GM12878 (cell line): Measurements from ENCODE around the gene KCND3. TPM values are rescaled to one million over a fixed set of nuclear protein-coding genes. Genes with fewer than 3 reads are reported as not detected.

ENCODE experiments used
- ATAC-seq: fragments of 200-7000 bp; cut with Tn5 transposase; 3 replicates; pipeline ENCODE4 v1.9.1; 2020; ENCODE audit warnings: mild to moderate bottlenecking, moderate library complexity
- BruUV-seq: library from RNA; stranded (reverse); fragments of 400-500 nt; replicated peaks from 2 replicates; lab custom pipeline; 2021; lab: Mats Ljungman, UMichigan
- CTCF ChIA-PET: fragments of 300-600 bp; sonication (Branson Sonifier 250); formaldehyde crosslinking; extraction: SDS; loops from one replicate; lab custom pipeline; 2021; ENCODE audit warnings: inconsistent platforms; lab: Yijun Ruan, JAX
- POLR2A ChIA-PET: fragments of 350-600 bp; formaldehyde crosslinking; extraction: SDS; loops from one replicate; lab custom pipeline; 2021; ENCODE audit warnings: inconsistent platforms; lab: Charles Lee
- RAD21 ChIA-PET: fragments of 300-600 bp; sonication (Branson Sonifier 250); formaldehyde crosslinking; loops from one replicate; lab custom pipeline; 2023; ENCODE audit warnings: antibody characterized with exemption; ENCODE audit not compliant: unreplicated experiment; lab: Charles Lee
- SMC1A ChIA-PET: fragments of 300-600 bp; sonication (Branson Sonifier 250); formaldehyde crosslinking; loops from one replicate; lab custom pipeline; 2023; ENCODE audit not compliant: unreplicated experiment, uncharacterized antibody; lab: Charles Lee
- DNase-seq: peaks from one replicate; pipeline ENCODE4 v3.0.0-alpha.2; 2011; ENCODE audit warnings: low read depth, low spot score
- FAIRE-seq: peaks from 3 replicates; lab custom pipeline; 2011; peaks lifted over from hg19 to GRCh38; lab: Jason Lieb, UNC
- H2AFZ ChIP-seq: 2 replicates; pipeline ENCODE4 v1.6.0; 2011; ENCODE audit warnings: low read depth, low read length, control low read depth; ENCODE audit not compliant: control insufficient read depth
- H3K27ac ChIP-seq: 2 replicates; pipeline ENCODE4 v1.5.1; 2011; ENCODE audit warnings: control low read depth; ENCODE audit not compliant: control insufficient read depth, insufficient read depth
- H3K27me3 ChIP-seq, 2 experiments: replicated peaks in 1 of 2; 2 replicates each; pipeline versions ENCODE4 v1.6.0 to v1.6.1; 2011; ENCODE audit warnings: low read length in 1 of 2; ENCODE audit not compliant: control insufficient read depth in 2 of 2, insufficient read depth in 2 of 2
- H3K36me3 ChIP-seq, 2 experiments: 2 replicates each; pipeline ENCODE4 v1.5.1; 2011; ENCODE audit warnings: low read length in 1 of 2; ENCODE audit not compliant: control insufficient read depth in 2 of 2, insufficient read depth in 2 of 2
- H3K4me1 ChIP-seq: 2 replicates; pipeline ENCODE4 v1.6.1; 2011; ENCODE audit warnings: mild to moderate bottlenecking, low read length, moderate library complexity, mixed read lengths; ENCODE audit not compliant: control insufficient read depth, insufficient read depth
- H3K4me2 ChIP-seq: 2 replicates; pipeline ENCODE4 v1.6.0; 2011; ENCODE audit warnings: control low read depth; ENCODE audit not compliant: control insufficient read depth, insufficient read depth
- H3K4me3 ChIP-seq: fragments of 200-600 bp; sonication (generic); 2 replicates; pipeline ENCODE4 v1.5.1; 2016
- H3K79me2 ChIP-seq: 2 replicates; pipeline ENCODE4 v1.6.0; 2011; ENCODE audit warnings: low read length; ENCODE audit not compliant: control insufficient read depth, insufficient read depth
- H3K9ac ChIP-seq: 2 replicates; pipeline ENCODE4 v1.8.0; 2011; ENCODE audit warnings: low read length, control low read depth, mixed read lengths; ENCODE audit not compliant: control insufficient read depth, insufficient read depth
- H3K9me3 ChIP-seq: replicated peaks from 3 replicates; pipeline ENCODE4 v1.5.1; 2011; ENCODE audit warnings: mild to moderate bottlenecking, low read length; ENCODE audit not compliant: control insufficient read depth, insufficient read depth
- H4K20me1 ChIP-seq: 2 replicates; pipeline ENCODE4 v1.6.0; 2011; ENCODE audit not compliant: control insufficient read depth, insufficient read depth
- BHLHE40 ChIP-seq, 2 experiments: fragments of 450-650 bp in 1 of 2; IDR thresholded peaks; 2 replicates each; pipeline ENCODE4 v1.6.1; 2011 to 2017; ENCODE audit warnings: low read depth in 2 of 2, borderline replicate concordance in 1 of 2, improper control_type of control experiment in 1 of 2, low read length in 1 of 2, mild to moderate bottlenecking in 1 of 2
- CHD4 ChIP-seq: fragments of 200-600 bp; sonication (generic); IDR thresholded peaks from 2 replicates; pipeline ENCODE4 v1.6.1; 2016; ENCODE audit warnings: mild to moderate bottlenecking
- E4F1 ChIP-seq: fragments of 450-650 bp; IDR thresholded peaks from 2 replicates; pipeline ENCODE4 v1.6.1; 2018; ENCODE audit warnings: borderline replicate concordance, mild to moderate bottlenecking; ENCODE audit not compliant: partially characterized antibody
- ELK1 ChIP-seq: IDR thresholded peaks from 2 replicates; pipeline ENCODE4 v1.6.1; 2012; ENCODE audit warnings: low read depth, low read length, improper control_type of control experiment
- GABPA ChIP-seq: IDR thresholded peaks from 2 replicates; pipeline ENCODE4 v1.6.1; 2014; ENCODE audit warnings: antibody characterized with exemption, low read depth, mild to moderate bottlenecking, inconsistent platforms
- HCFC1 ChIP-seq: fragments of 150-350 bp; IDR thresholded peaks from 2 replicates; pipeline ENCODE4 v1.6.1; 2014; ENCODE audit warnings: low read length
- JUNB ChIP-seq: IDR thresholded peaks from 2 replicates; pipeline ENCODE4 v1.6.1; 2016; ENCODE audit warnings: antibody characterized with exemption, mild to moderate bottlenecking
- KLF5 ChIP-seq: fragments of 450-650 bp; IDR thresholded peaks from 2 replicates; pipeline ENCODE4 v1.6.1; 2014; ENCODE audit warnings: mild to moderate bottlenecking; ENCODE audit not compliant: partially characterized antibody
- MYC ChIP-seq: IDR thresholded peaks from 2 replicates; pipeline ENCODE4 v1.6.1; 2011; ENCODE audit warnings: mild to moderate bottlenecking, low read length, moderate library complexity, inconsistent platforms; ENCODE audit not compliant: insufficient read depth, insufficient replicate concordance, insufficient read length, severe bottlenecking
- NFXL1 ChIP-seq: fragments of 450-650 bp; IDR thresholded peaks from 2 replicates; pipeline ENCODE4 v1.6.1; 2017; ENCODE audit warnings: antibody characterized with exemption, mild to moderate bottlenecking, borderline replicate concordance
- RBBP5 ChIP-seq: fragments of 200-600 bp; sonication (generic); conservative IDR thresholded peaks from 2 replicates; pipeline ENCODE4 v1.6.1; 2016
- STAT3 ChIP-seq: IDR thresholded peaks from 2 replicates; pipeline ENCODE4 v1.6.1; 2011; ENCODE audit warnings: low read depth, low read length, improper control_type of control experiment
- TCF12 ChIP-seq: IDR thresholded peaks from 2 replicates; pipeline ENCODE4 v1.6.1; 2011; ENCODE audit warnings: low read depth, mild to moderate bottlenecking, low read length
- ZNF687 ChIP-seq: fragments of 450-650 bp; IDR thresholded peaks from 2 replicates; pipeline ENCODE4 v1.6.1; 2017; ENCODE audit warnings: mild to moderate bottlenecking, moderate library complexity
- ZZZ3 ChIP-seq: IDR thresholded peaks from 2 replicates; pipeline ENCODE4 v1.6.1; 2011; ENCODE audit warnings: low read depth; ENCODE audit not compliant: control insufficient read depth, insufficient read length
- WGBS: methylation state at CpG from one replicate; pipeline ENCODE4 v1.1.6; 2016; ENCODE audit warnings: low lambda C conversion rate; ENCODE audit not compliant: insufficient replicate concordance, insufficient coverage; ENCODE audit errors: missing lambda C conversion rate; 5-methylcytosine and 5-hydroxymethylcytosine counted together
- in situ Hi-C: fragments of 300-500 bp; cut with MboI; formaldehyde crosslinking; loops from 9 replicates; pipeline ENCODE4 v1.14.3; 2018; ENCODE audit warnings: mixed read lengths
- intact Hi-C: fragments of 100-400 bp; cut with micrococcal nuclease; formaldehyde crosslinking; loops from one replicate; pipeline ENCODE4 v1.14.2; 2022; ENCODE audit not compliant: unreplicated experiment
- polyA plus RNA-seq, 11 experiments: library from polyadenylated mRNA; depleted of rRNA in 4 of 11; unstranded in 6 of 11; stranded (reverse) in 5 of 11; fragments of >200 nt; fragmentation: Nextera tagmentation in 4 of 11; fragmentation: Illumina TruSeq in 1 of 11; extraction: Ambion mirVana in 4 of 11; extraction: Trizol in 1 of 11; gene quantifications; 1 replicate in 1 of 11; 2 replicates in 10 of 11; pipeline versions ENCODE4 v1.2.1 to v1.2.3, GENCODE V29; 2011 to 2016; ENCODE audit warnings: inconsistent platforms in 2 of 11, missing spikeins in 2 of 11, low read depth in 1 of 11
- total RNA-seq, 4 experiments: library from RNA; depleted of rRNA in 3 of 4; stranded (reverse); fragments of >200 nt in 3 of 4; fragmentation: Illumina TruSeq in 1 of 4; extraction: Trizol in 1 of 4; gene quantifications; 2 replicates each; pipeline versions ENCODE4 v1.2.1 to v1.2.3, GENCODE V29; 2013 to 2021

The KCND3 gene
- total and polyA plus RNA-seq, 10 of the 15 experiments (the other 5 are each of a cell fraction or from before 2014, with no cell fraction given) = 0.02 TPM; not detected in 9

GRCh38 chr1:112000048-112000447, 10.6 kb upstream of the KCND3 start:
- Histone ChIP-seq H4K20me1 (no peaks in the 10 kb centered on the region), H3K4me3 (no peak overlapping the region), H3K9ac (no peak overlapping the region), H3K79me2 (no peaks in the 10 kb centered on the region), H3K9me3 (no peaks in the 10 kb centered on the region), H3K27me3 (peaks cover 0 to 3% of the 10 kb centered on the region in 2 experiments; a peak in 1 of 4 replicates), H3K4me1 (no peaks in the 10 kb centered on the region), H3K36me3 (no peaks in the 10 kb centered on the region), H3K4me2 (no peak overlapping the region), H3K27ac (no peak overlapping the region), H2AFZ (no peak overlapping the region)
- in situ Hi-C loops = no loop called here
- 10% methylated on average over 1 of the region's 1 CpG for WGBS
- intact Hi-C loops = no loop called here
- no peak for DNase-seq
- FAIRE-seq = no peak
- CTCF ChIA-PET = no interaction called here
- SMC1A ChIA-PET = no interaction called here
- POLR2A ChIA-PET = no interaction called here
- BruUV-seq = no TSS peak
- TF ChIP-seq CHD4 (no peak), E4F1 (no peak), ZZZ3 (no peak), TCF12 (no peak), BHLHE40 (IDR thresholded peaks at IDR 0.05; ENCODE audit: borderline replicate concordance in 1 of 2, low read depth in 2 of 2, low read length in 1 of 2) (no peak), ELK1 (no peak), MYC (no peak), JUNB (no peak), STAT3 (no peak), GABPA (no peak), ZNF687 (no peak), NFXL1 (no peak), KLF5 (no peak), RBBP5 (no peak), HCFC1 (no peak)
- RAD21 ChIA-PET = no interaction called here
- ATAC-seq = no peak
